HG03039 (cell line): ENCODE data around the gene ADGRG1.
"Not testable (repeated sequence)": the region's sequence is repeated elsewhere in the genome, so short reads cannot be mapped to it uniquely, and the experiment has no call there.

Source experiments
- ATAC-seq: cut with Tn5 transposase; IDR thresholded peaks from one replicate; pipeline ENCODE4 v1.9.1; 2021; ENCODE audit warnings: mild to moderate bottlenecking, moderate library complexity; ENCODE audit not compliant: unreplicated experiment

The ADGRG1 gene

DNA sequence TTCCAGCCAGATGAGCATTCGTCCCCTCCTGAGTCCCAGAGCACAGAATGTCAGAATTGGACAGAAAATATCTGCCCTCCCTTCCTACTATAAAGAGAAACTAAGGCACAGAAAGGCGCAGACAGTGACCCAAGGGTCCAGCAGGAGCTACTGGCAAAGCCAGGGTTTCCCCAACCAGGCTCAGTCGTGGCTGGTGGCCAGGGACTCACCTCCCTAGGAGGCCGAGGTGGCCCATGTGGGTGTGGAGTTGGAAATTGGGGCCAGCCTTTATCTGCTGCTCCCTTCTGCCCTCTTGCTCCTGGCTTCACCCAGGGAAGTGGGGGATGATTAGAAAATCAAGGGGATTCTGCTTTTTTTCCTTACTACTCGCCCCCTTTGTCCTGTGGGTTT, 67.2 kb downstream of the ADGRG1 start:
- no peak for ATAC-seq

DNA sequence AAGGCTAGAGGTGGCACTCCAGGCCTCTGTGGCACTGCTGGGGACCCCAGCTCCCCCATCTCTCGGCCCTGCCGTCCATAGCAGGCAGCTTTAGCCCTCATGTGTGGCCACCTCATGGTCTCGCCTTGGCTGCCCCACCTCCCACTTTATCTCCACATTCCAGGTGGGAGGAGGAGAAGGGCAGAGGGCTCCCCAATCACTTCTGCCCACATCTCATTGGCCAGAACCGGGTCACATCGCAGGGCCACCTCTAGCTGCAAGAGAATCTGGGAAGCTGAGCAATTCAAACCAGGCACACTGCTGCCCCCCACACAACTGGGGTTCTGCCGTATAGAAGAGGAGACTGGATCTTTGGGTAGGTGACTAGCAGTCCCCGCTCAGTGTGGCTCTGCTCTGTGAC, 67.8 kb downstream of the ADGRG1 start:
- ATAC-seq, result no peak

DNA sequence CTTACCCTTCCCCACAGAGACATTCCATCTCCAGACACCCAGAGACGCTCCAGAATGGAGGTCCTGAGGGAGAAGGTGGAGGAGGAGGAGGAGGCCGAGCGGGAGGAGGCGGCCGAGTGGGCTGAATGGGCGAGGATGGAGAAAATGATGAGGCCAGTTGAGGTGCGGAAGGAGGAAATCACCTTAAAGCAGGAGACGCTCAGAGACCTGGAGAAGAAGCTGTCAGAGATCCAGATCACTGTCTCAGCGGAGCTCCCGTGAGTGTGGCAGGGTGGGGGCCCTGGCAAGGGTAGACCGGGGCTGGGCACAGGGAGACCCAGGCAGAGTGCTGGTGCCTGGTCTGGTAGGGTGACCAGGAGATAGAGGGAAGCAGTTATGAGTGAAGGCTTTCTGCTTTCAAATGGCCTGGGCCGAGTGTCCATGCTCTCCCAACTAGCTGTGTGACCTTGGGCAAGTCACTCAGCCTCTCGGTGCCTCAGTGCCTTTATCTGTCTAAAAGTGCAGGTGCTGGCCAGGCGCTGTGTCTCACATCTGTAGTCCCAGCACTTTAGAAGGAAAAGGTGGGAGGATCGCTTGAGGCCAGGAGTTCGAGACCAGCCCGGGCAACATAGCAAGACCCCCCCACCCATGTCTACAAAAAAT, 69.6 kb downstream of the ADGRG1 start:
- ATAC-seq, result no peak

- no peak for ATAC-seq
Measured at GRCh38 chr16:57698812-57699405, 70.5 kb downstream of the ADGRG1 start.

GRCh38 chr16:57699481-57699880, 71.1 kb downstream of the ADGRG1 start:
- ATAC-seq, result no peak

DNA sequence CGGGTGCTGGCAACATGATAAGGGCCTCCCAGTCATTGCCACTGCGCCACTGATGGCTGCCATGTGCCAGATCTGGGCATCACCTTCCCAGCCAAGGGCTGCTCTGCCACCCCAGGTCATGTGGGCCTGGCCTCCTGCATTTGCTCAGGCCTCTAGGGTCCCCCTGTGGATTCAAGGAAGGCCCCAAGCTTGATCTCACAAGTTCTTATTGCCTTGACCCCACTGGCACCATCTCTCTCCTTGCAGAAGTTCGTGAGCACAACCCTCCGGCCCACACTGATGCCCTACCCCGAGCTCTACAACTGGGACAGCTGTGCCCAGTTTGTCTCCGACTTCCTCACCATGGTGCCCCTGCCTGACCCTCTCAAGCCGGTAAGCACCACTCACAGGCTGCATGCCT, 71.5 kb downstream of the ADGRG1 start:
- ATAC-seq, result no peak

GRCh38 chr16:57700781-57701551, 72.5 kb downstream of the ADGRG1 start:
- no peak for ATAC-seq

- no peak for ATAC-seq
Measured at GRCh38 chr16:57701759-57702371, 73.4 kb downstream of the ADGRG1 start.

- ATAC-seq, result no peak
Measured at GRCh38 chr16:57703416-57704010, 75.1 kb downstream of the ADGRG1 start.

GRCh38 chr16:57704011-57704904, 75.8 kb downstream of the ADGRG1 start:
- no peak for ATAC-seq

- ATAC-seq, result no peak
Measured at GRCh38 chr16:57704905-57705852, 76.7 kb downstream of the ADGRG1 start.

- no peak for ATAC-seq
Measured at GRCh38 chr16:57706717-57707116, 78.3 kb downstream of the ADGRG1 start.

DNA sequence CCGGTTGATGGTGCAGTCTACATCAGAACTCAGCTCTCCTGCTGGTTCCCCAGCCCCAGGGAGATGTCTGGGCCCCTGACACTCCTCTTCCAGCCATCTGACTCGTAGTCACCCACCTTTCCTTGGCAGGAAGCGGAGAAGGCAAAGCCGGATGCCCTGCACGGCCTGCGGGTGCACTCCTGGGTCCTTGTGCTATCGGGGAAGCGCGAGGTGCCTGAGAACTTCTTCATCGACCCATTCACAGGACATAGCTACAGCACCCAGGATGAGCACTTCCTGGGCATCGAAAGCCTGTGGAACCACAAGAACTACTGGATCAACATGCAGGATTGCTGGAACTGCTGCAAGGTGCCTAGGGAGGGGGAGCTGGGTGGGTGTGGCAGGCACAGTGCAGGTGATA, 78.9 kb downstream of the ADGRG1 start:
- ATAC-seq, result no peak

- no peak for ATAC-seq
Measured at GRCh38 chr16:57708168-57708567, 79.7 kb downstream of the ADGRG1 start.

DNA sequence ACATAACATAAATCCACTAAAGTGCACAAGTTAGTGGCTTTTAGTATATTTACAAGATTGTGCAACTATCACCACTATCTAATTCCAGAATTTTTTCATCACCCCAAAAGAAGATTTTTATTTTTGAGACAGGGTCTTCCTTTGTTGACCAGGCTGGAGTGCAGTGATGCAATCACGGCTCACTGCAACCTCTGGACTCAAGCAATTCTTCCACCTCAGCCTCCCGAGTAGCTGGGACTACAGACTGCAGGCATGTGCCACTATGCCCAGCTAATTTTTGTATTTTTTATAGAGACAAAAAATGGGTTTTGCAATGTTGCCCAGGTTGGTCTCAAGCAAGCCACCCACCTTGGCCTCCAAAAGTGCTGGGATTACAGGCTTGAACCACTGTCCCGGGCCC, 81.2 kb downstream of the ADGRG1 start:
- no peak for ATAC-seq

DNA sequence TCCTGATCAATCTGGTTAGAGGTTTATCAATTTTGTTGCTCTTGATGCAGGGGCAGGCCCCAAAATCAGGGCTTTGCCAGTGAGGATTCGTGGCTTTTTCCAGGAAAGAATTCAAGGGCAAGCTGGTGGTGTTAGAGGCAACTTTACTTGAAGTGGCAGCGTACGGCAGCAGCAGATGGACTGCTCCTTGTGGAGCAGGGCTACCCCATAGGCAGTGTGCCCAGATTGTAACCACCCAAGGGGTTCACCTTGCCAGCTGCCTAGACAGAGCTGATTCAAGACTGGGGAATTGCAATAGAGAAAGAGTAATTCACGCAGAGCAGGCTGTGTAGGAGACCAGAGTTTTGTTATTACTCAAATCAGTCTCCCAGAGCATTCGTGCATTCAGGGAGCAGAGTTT, 82.9 kb downstream of the ADGRG1 start:
- ATAC-seq, result no peak

- no peak for ATAC-seq
Measured at GRCh38 chr16:57711993-57712392, 83.6 kb downstream of the ADGRG1 start.

GRCh38 chr16:57712569-57712968, 84.1 kb downstream of the ADGRG1 start:
- ATAC-seq, result not testable (repeated sequence)

- no peak for ATAC-seq
Measured at GRCh38 chr16:57713596-57713995, 85.2 kb downstream of the ADGRG1 start.
